ENCODE results near the gene BTNL9.

DNA sequence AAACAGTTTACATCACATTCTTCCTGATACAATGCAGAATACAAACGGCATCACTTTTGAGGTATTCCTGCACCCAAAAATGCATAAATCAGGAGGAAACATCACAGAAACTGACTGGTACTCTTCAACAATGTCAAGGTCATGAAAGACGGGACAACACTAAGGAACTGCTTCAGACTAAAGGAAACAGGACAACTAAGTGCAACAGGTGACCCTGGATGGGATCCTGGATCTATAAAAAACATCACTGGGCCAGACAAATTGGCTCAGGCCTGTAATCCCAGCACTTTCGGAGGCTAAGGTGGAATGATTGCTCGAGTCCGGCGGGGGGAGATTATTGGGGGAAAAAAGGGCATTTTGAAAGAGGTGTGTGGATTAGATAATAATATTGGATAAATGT, 22.6 kb downstream of the BTNL9 start:
- no peak for TF ChIP-seq POLR2AphosphoS5 (IDR thresholded peaks at IDR 0.05; ENCODE audit: low read depth, low read length)
- no peak for TF ChIP-seq TAF1 (IDR thresholded peaks at IDR 0.05; ENCODE audit: low read depth, low read length)

All from GM12891 (cell line).